Neuronal stem cell (in vitro differentiated cells): ENCODE data around the gene CCDC85B.

Experiments used
- DNase-seq: peaks from one replicate; pipeline ENCODE4 v3.0.0-alpha.2; 2013; ENCODE audit warnings: low spot score
- H2AFZ ChIP-seq: one replicate; pipeline ENCODE4 v1.6.1; 2013; ENCODE audit warnings: mild to moderate bottlenecking, low read length, inconsistent platforms
- H2AK5ac ChIP-seq: 2 replicates; pipeline ENCODE4 v1.6.1; 2013; ENCODE audit warnings: low read depth, mild to moderate bottlenecking, inconsistent platforms, low read length, moderate library complexity, mixed read lengths
- H2BK120ac ChIP-seq: 2 replicates; pipeline ENCODE4 v1.6.1; 2013; ENCODE audit warnings: low read depth, mild to moderate bottlenecking, inconsistent platforms, low read length, moderate library complexity, mixed read lengths
- H2BK12ac ChIP-seq: one replicate; pipeline ENCODE4 v1.6.1; 2013; ENCODE audit warnings: low read length, inconsistent platforms
- H2BK15ac ChIP-seq: 2 replicates; pipeline ENCODE4 v1.6.1; 2013; ENCODE audit warnings: mild to moderate bottlenecking, low read length, inconsistent platforms, mixed read lengths
- H2BK5ac ChIP-seq: one replicate; pipeline ENCODE4 v1.6.1; 2013; ENCODE audit warnings: inconsistent platforms, mild to moderate bottlenecking, low read length, moderate library complexity
- H3K14ac ChIP-seq: one replicate; pipeline ENCODE4 v1.6.1; 2013; ENCODE audit warnings: low read length, inconsistent platforms
- H3K18ac ChIP-seq: 2 replicates; pipeline ENCODE4 v1.6.1; 2013; ENCODE audit warnings: low read length, inconsistent platforms
- H3K23ac ChIP-seq: 2 replicates; pipeline ENCODE4 v1.6.1; 2013; ENCODE audit warnings: low read depth, mild to moderate bottlenecking, mixed read lengths, low read length, inconsistent platforms; ENCODE audit not compliant: poor library complexity
- H3K27ac ChIP-seq: replicated peaks from 3 replicates; pipeline ENCODE4 v1.5.1; 2013; ENCODE audit warnings: low read length, inconsistent platforms
- H3K27me3 ChIP-seq, 3 experiments: 2 replicates each; pipeline ENCODE4 v1.6.1; 2013; ENCODE audit warnings: low read length in 3 of 3, mild to moderate bottlenecking in 2 of 3, inconsistent platforms in 1 of 3, low read depth in 1 of 3, mixed read lengths in 1 of 3, moderate library complexity in 1 of 3; ENCODE audit not compliant: control insufficient read depth in 3 of 3, insufficient read depth in 3 of 3
- H3K36me3 ChIP-seq, 2 donors: replicated peaks in 1 of 2; 2 replicates each; pipeline ENCODE4 v1.6.1; 2013; ENCODE audit warnings: low read length in 2 of 2; ENCODE audit not compliant: control insufficient read depth in 2 of 2, insufficient read depth in 2 of 2
- H3K4ac ChIP-seq: 2 replicates; pipeline ENCODE4 v1.6.1; 2013; ENCODE audit warnings: inconsistent platforms, mild to moderate bottlenecking, low read length, moderate library complexity
- H3K4me1 ChIP-seq, 2 donors: 1 replicate in 1 of 2; 2 replicates in 1 of 2; pipeline ENCODE4 v1.6.1; 2013; ENCODE audit warnings: low read length in 2 of 2, low read depth in 1 of 2; ENCODE audit not compliant: control insufficient read depth in 2 of 2, insufficient read depth in 1 of 2
- H3K4me2 ChIP-seq: one replicate; pipeline ENCODE4 v1.6.1; 2013; ENCODE audit warnings: mild to moderate bottlenecking, low read length, inconsistent platforms; ENCODE audit not compliant: insufficient read depth, poor library complexity, severe bottlenecking
- H3K4me3 ChIP-seq, 2 donors: 2 replicates each; pipeline ENCODE4 v1.5.1; 2013; ENCODE audit warnings: low read length in 2 of 2, mild to moderate bottlenecking in 2 of 2, inconsistent platforms in 1 of 2, moderate library complexity in 1 of 2
- H3K79me1 ChIP-seq: one replicate; pipeline ENCODE4 v1.6.1; 2013; ENCODE audit warnings: low read depth, mild to moderate bottlenecking, inconsistent platforms, low read length, moderate library complexity
- H3K9ac ChIP-seq: one replicate; pipeline ENCODE4 v1.6.1; 2013; ENCODE audit warnings: mild to moderate bottlenecking, low read depth, low read length, inconsistent platforms; ENCODE audit not compliant: poor library complexity
- H3K9me3 ChIP-seq, 2 donors: replicated peaks in 1 of 2; 2 replicates each; pipeline versions ENCODE3 to v1.6.1; 2013; ENCODE audit warnings: low read length in 2 of 2, mild to moderate bottlenecking in 2 of 2, inconsistent platforms in 1 of 2, low read depth in 1 of 2, mixed read lengths in 1 of 2, moderate library complexity in 1 of 2; ENCODE audit not compliant: control insufficient read depth in 2 of 2, insufficient read depth in 1 of 2
- H4K8ac ChIP-seq: one replicate; pipeline ENCODE4 v1.6.1; 2013; ENCODE audit warnings: low read depth, mild to moderate bottlenecking, inconsistent platforms, low read length, moderate library complexity
- H4K91ac ChIP-seq: one replicate; pipeline ENCODE4 v1.6.1; 2013; ENCODE audit warnings: low read length, low read depth, mild to moderate bottlenecking, inconsistent platforms; ENCODE audit not compliant: poor library complexity
- WGBS, 2 donors: extraction: QIAGEN DNeasy Blood & Tissue Kit; methylation state at CpG; one replicate each; pipeline ENCODE4 v1.1.7; 2013; ENCODE audit warnings: missing lambda C conversion rate in 2 of 2, mixed read lengths in 1 of 2; ENCODE audit not compliant: insufficient read length in 2 of 2, insufficient replicate concordance in 1 of 2; ENCODE audit errors: extremely low coverage in 2 of 2; 5-methylcytosine and 5-hydroxymethylcytosine counted together

Gene CCDC85B

GRCh38 chr11:65863889-65864705 is 26.4 kb upstream of the CCDC85B start:
- no peak overlapping the region for H3K27ac ChIP-seq
- H2BK5ac ChIP-seq = no peak overlapping the region
- H3K36me3 ChIP-seq = peaks cover 40 to 65% of the 10 kb centered on the region in 2 donors
- no peak overlapping the region for H2BK15ac ChIP-seq
- WGBS, 2 donors = no CpG with 5 or more reads among the region's 12 CpGs
- H3K9me3 ChIP-seq = no peaks in the 10 kb centered on the region
- H2AFZ ChIP-seq = no peak overlapping the region
- no peak overlapping the region for H4K8ac ChIP-seq
- no peak overlapping the region for H2AK5ac ChIP-seq
- peaks cover 19% of the 10 kb centered on the region for H3K79me1 ChIP-seq
- H3K9ac ChIP-seq = no peak overlapping the region
- H3K18ac ChIP-seq = no peak overlapping the region
- H3K4me2 ChIP-seq = no peak overlapping the region
- no peak overlapping the region for H3K4me3 ChIP-seq
- H2BK12ac ChIP-seq = no peak overlapping the region
- no peak for DNase-seq
- no peak overlapping the region for H3K4ac ChIP-seq
- no peak overlapping the region for H2BK120ac ChIP-seq
- H3K14ac ChIP-seq = no peak overlapping the region
- no peak overlapping the region for H3K23ac ChIP-seq
- H4K91ac ChIP-seq = no peak overlapping the region
- H3K4me1 ChIP-seq = peaks cover 8 to 17% of the 10 kb centered on the region in 2 donors
- H3K27me3 ChIP-seq = no peaks in the 10 kb centered on the region

DNA sequence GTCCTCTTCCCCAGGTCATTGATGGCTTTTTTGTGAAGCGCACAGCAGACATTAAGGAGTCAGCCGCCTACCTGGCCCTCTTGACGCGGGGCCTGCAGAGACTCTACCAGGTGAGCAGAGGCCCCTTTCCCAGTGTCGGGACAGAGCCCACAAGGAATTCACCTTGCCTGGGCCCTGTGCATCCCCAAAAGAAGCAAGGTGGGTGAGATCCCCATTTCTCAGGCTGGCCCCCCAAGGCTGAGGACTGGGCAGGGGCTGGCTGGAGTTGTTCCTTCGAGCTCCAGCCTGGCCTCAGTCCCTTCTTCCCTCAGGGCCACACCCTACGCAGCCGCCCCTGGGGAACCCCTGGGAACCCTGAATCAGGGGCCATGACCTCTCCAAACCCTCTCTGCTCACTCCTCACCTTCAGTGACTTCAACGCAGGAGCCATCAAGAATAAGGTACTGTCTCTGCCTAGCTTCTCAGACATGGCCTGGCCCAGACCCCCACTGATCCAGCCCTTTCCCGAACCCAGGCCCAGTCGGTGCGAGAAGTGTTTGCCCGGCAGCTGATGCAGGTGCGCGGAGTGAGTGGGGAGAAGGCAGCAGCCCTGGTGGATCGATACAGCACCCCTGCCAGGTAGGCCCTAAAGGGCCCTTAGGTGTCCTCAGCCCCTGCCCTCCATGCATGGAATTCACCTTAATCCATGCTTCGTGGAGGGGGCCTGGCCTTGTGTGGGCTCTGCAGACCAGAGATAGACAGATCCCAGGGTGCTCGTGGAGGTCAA is 25.6 kb upstream of the CCDC85B start:
- H2BK120ac ChIP-seq = no peak overlapping the region
- peaks cover 19% of the 10 kb centered on the region for H3K79me1 ChIP-seq
- no peak overlapping the region for H3K4me2 ChIP-seq
- H2AK5ac ChIP-seq = no peak overlapping the region
- H2BK5ac ChIP-seq = no peak overlapping the region
- H3K4me1 ChIP-seq = peaks cover 11 to 16% of the 10 kb centered on the region in 2 donors
- no peak overlapping the region for H3K4ac ChIP-seq
- no peak for DNase-seq
- no peak overlapping the region for H3K18ac ChIP-seq
- H3K9me3 ChIP-seq = no peaks in the 10 kb centered on the region
- no peak overlapping the region for H4K8ac ChIP-seq
- no peak overlapping the region for H3K4me3 ChIP-seq
- H2AFZ ChIP-seq = no peak overlapping the region
- H3K27me3 ChIP-seq = no peaks in the 10 kb centered on the region
- H3K23ac ChIP-seq = peak overlapping the region; percentile 36
- no peak overlapping the region for H3K14ac ChIP-seq
- H2BK15ac ChIP-seq = no peak overlapping the region
- H3K36me3 ChIP-seq = peaks cover 40 to 65% of the 10 kb centered on the region in 2 donors
- H2BK12ac ChIP-seq = no peak overlapping the region
- H3K27ac ChIP-seq = no peak overlapping the region
- no CpG with 5 or more reads among the region's 18 CpGs for WGBS, 2 donors
- no peak overlapping the region for H4K91ac ChIP-seq
- no peak overlapping the region for H3K9ac ChIP-seq

GRCh38 chr11:65865550-65866172 is 24.8 kb upstream of the CCDC85B start:
- peaks cover 40 to 65% of the 10 kb centered on the region in 2 donors for H3K36me3 ChIP-seq
- H2BK15ac ChIP-seq = no peak overlapping the region
- no peak overlapping the region for H2AFZ ChIP-seq
- no peak overlapping the region for H3K14ac ChIP-seq
- no peak overlapping the region for H2AK5ac ChIP-seq
- H3K4me3 ChIP-seq = no peak overlapping the region
- H3K9ac ChIP-seq = peak overlapping the region; percentile 13
- no peak overlapping the region for H2BK5ac ChIP-seq
- H2BK120ac ChIP-seq = no peak overlapping the region
- peaks cover 20% of the 10 kb centered on the region for H3K79me1 ChIP-seq
- H4K8ac ChIP-seq = no peak overlapping the region
- WGBS, 2 donors = no CpG with 5 or more reads among the region's 9 CpGs
- H3K27me3 ChIP-seq = no peaks in the 10 kb centered on the region
- DNase-seq = no peak
- H2BK12ac ChIP-seq = no peak overlapping the region
- H3K4me2 ChIP-seq = no peak overlapping the region
- no peaks in the 10 kb centered on the region for H3K9me3 ChIP-seq
- H4K91ac ChIP-seq = no peak overlapping the region
- peaks cover 14 to 19% of the 10 kb centered on the region in 2 donors for H3K4me1 ChIP-seq
- no peak overlapping the region for H3K4ac ChIP-seq
- peak overlapping the region; percentile 29 for H3K23ac ChIP-seq
- H3K27ac ChIP-seq = no peak overlapping the region
- no peak overlapping the region for H3K18ac ChIP-seq
